HEK293T (cell line): Measurements from ENCODE around the gene YIPF6.

ENCODE experiments used
- CTCF ChIA-PET: fragments of 350-600 bp; formaldehyde crosslinking; extraction: SDS; loops from one replicate; lab custom pipeline; 2021; ENCODE audit warnings: antibody characterized with exemption, inconsistent platforms; lab: Yijun Ruan, JAX
- POLR2A ChIA-PET: fragments of 350-600 bp; formaldehyde crosslinking; extraction: SDS; loops from one replicate; lab custom pipeline; 2020; ENCODE audit warnings: antibody characterized with exemption, inconsistent platforms; lab: Yijun Ruan, JAX
- DNase-seq: peaks from one replicate; pipeline ENCODE4 v3.0.0; 2012; ENCODE audit warnings: mixed read lengths; ENCODE audit errors: extremely low spot score
- ARNT ChIP-seq: fragments of 450-650 bp; IDR thresholded peaks from 2 replicates; pipeline ENCODE4 v1.6.1; 2017; ENCODE audit warnings: mild to moderate bottlenecking
- BHLHE40 ChIP-seq: fragments of 450-650 bp; IDR thresholded peaks from 2 replicates; pipeline ENCODE4 v1.6.1; 2016; ENCODE audit warnings: mild to moderate bottlenecking, moderate library complexity, borderline replicate concordance
- CTBP1 ChIP-seq: fragments of 450-650 bp; IDR thresholded peaks from 2 replicates; pipeline ENCODE4 v1.6.1; 2016; ENCODE audit warnings: borderline replicate concordance
- ELF4 ChIP-seq: fragments of 450-650 bp; IDR thresholded peaks from 2 replicates; pipeline ENCODE4 v1.6.1; 2017; ENCODE audit warnings: antibody characterized with exemption
- FOXA1 ChIP-seq: fragments of 450-650 bp; IDR thresholded peaks from 2 replicates; pipeline ENCODE4 v1.6.1; 2016; ENCODE audit warnings: mild to moderate bottlenecking
- FOXK2 ChIP-seq: fragments of 450-650 bp; IDR thresholded peaks from 2 replicates; pipeline ENCODE4 v1.6.1; 2016; ENCODE audit warnings: mild to moderate bottlenecking
- FOXM1 ChIP-seq: fragments of 450-650 bp; IDR thresholded peaks from 2 replicates; pipeline ENCODE4 v1.6.1; 2017; ENCODE audit warnings: mild to moderate bottlenecking, borderline replicate concordance
- HDGF ChIP-seq: fragments of 450-650 bp; IDR thresholded peaks from 2 replicates; pipeline ENCODE4 v1.6.1; 2017; ENCODE audit warnings: antibody characterized with exemption, borderline replicate concordance
- L3MBTL2 ChIP-seq: fragments of 450-650 bp; conservative IDR thresholded peaks from 2 replicates; pipeline ENCODE4 v1.6.1; 2016; ENCODE audit warnings: mild to moderate bottlenecking
- LEF1 ChIP-seq: fragments of 450-650 bp; IDR thresholded peaks from 2 replicates; pipeline ENCODE4 v1.6.1; 2017; ENCODE audit warnings: mild to moderate bottlenecking, borderline replicate concordance
- NFRKB ChIP-seq: fragments of 450-650 bp; IDR thresholded peaks from 2 replicates; pipeline ENCODE4 v1.6.1; 2016; ENCODE audit warnings: mild to moderate bottlenecking, moderate library complexity
- PKNOX1 ChIP-seq: fragments of 450-650 bp; IDR thresholded peaks from 2 replicates; pipeline ENCODE4 v1.6.1; 2016
- SP1 ChIP-seq: fragments of 450-650 bp; IDR thresholded peaks from 2 replicates; pipeline ENCODE4 v1.6.1; 2017
- SUZ12 ChIP-seq: fragments of 450-650 bp; IDR thresholded peaks from 2 replicates; pipeline ENCODE4 v1.6.1; 2016; ENCODE audit warnings: mild to moderate bottlenecking
- TARDBP ChIP-seq: fragments of 450-650 bp; IDR thresholded peaks from 2 replicates; pipeline ENCODE4 v1.6.1; 2016
- ZNF384 ChIP-seq: fragments of 450-650 bp; IDR thresholded peaks from 2 replicates; pipeline ENCODE4 v1.6.1; 2016

Gene YIPF6

GRCh38 chrX:68571610-68572311, 72.9 kb downstream of the YIPF6 start:
- DNase-seq = no peak
- ChIA-PET CTCF (no interaction called here), POLR2A (no interaction called here)
- TF ChIP-seq LEF1 = no peak
- TF ChIP-seq L3MBTL2 = no peak
- no peak for TF ChIP-seq SP1
- TF ChIP-seq CTBP1 = no peak
- TF ChIP-seq TARDBP = no peak
- TF ChIP-seq SUZ12 = no peak
- no peak for TF ChIP-seq PKNOX1
- TF ChIP-seq FOXK2 = no peak
- TF ChIP-seq FOXM1 = no peak
- TF ChIP-seq FOXA1 = no peak
- TF ChIP-seq ZNF384 = no peak
- TF ChIP-seq BHLHE40 = no peak
- no peak for TF ChIP-seq ARNT

- ChIA-PET POLR2A (no interaction called here), CTCF (no interaction called here)
These were observed 75.4 kb downstream of the YIPF6 start for GRCh38 chrX:68574240-68574639.

GRCh38 chrX:68579810-68580209, 81.0 kb downstream of the YIPF6 start:
- CTCF ChIA-PET = interaction anchor here (0.5 kb wide), 1 partner anchor 15 kb away, joined by 3 read pairs; no protein-coding TSS in a partner anchor
- TF ChIP-seq ZNF384 (no peak), ARNT (no peak), ELF4 (no peak), FOXK2 (no peak), TARDBP (no peak), L3MBTL2 (no peak), HDGF (no peak), FOXM1 (no peak), SUZ12 (no peak), NFRKB (no peak), FOXA1 (no peak)
- DNase-seq = no peak
- POLR2A ChIA-PET = no interaction called here

More at GRCh38 chrX:68574240-68574639, 75.4 kb downstream of the YIPF6 start:
- TF ChIP-seq BHLHE40 (no peak), FOXA1 (no peak), SUZ12 (no peak), FOXM1 (no peak), TARDBP (no peak), CTBP1 (no peak), HDGF (no peak), L3MBTL2 (no peak), NFRKB (no peak), ELF4 (no peak), ARNT (no peak)
- DNase-seq = no peak

GRCh38 chrX:68584221-68584620, 85.4 kb downstream of the YIPF6 start:
- POLR2A ChIA-PET = no interaction called here
- CTCF ChIA-PET = no interaction called here
- no peak for DNase-seq
- TF ChIP-seq CTBP1 (no peak), LEF1 (no peak), FOXM1 (no peak), ARNT (no peak), SP1 (no peak), SUZ12 (no peak), BHLHE40 (no peak), L3MBTL2 (no peak), FOXA1 (no peak), FOXK2 (no peak), PKNOX1 (no peak), ELF4 (no peak), NFRKB (no peak), TARDBP (no peak), ZNF384 (no peak), HDGF (no peak)
